ENCODE results near the gene ARHGAP15.

DNA sequence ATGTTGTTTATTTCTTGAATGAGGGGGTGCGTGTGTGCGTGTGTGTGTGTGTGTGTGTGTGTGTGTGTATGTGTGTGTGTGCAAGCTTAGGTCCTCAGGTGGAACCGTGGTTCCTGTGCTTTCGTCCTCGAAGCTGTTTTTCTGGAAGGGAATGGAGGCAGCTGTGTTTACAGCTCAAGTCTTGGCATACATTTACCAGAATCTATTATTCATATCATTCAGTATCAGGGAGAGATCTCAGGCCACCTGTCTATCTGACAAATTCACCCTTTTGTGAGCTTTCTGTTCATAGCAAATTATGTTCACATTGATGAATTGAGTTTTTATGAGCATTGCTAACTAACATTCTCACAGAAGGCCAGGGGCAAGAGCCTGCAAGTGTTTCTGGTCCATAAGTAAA lies 550.4 kb downstream of the ARHGAP15 start:
- TF ChIP-seq POLR2A (IDR thresholded peaks at IDR 0.05; ENCODE audit: low read length) (no peak), GATA1 (IDR thresholded peaks at IDR 0.05; ENCODE audit: low read depth, low read length) (no peak)

Data from erythroblast (primary cell).